Neural cell (in vitro differentiated cells): ENCODE results near the gene CRTC3.

Experiments
- CTCF ChIP-seq: fragments of 450-650 bp; IDR thresholded peaks from 2 replicates; pipeline ENCODE4 v1.5.1; 2014; ENCODE audit warnings: antibody characterized with exemption, mild to moderate bottlenecking, moderate library complexity; ENCODE audit not compliant: poor library complexity, severe bottlenecking
- EP300 ChIP-seq: fragments of 450-650 bp; conservative IDR thresholded peaks from 2 replicates; pipeline ENCODE4 v1.6.1; 2014; ENCODE audit warnings: antibody characterized with exemption, mild to moderate bottlenecking, moderate library complexity; ENCODE audit not compliant: poor library complexity, severe bottlenecking
- EZH2 ChIP-seq: fragments of 200-600, 300-800 bp; shearing (Covaris generic), sonication (generic); IDR thresholded peaks from 2 replicates; pipeline ENCODE4 v1.6.1; 2014; ENCODE audit warnings: antibody characterized with exemption, low read length, borderline replicate concordance, mild to moderate bottlenecking; ENCODE audit not compliant: insufficient read depth, poor library complexity, severe bottlenecking
- POLR2AphosphoS5 ChIP-seq: IDR thresholded peaks from 2 replicates; pipeline ENCODE4 v1.6.1; 2012
- TF ChIP-seq, protein P1 (sequence below): IDR thresholded peaks from 2 replicates; pipeline ENCODE4 v1.6.1; 2012; ENCODE audit warnings: borderline replicate concordance

GRCh38 chr15:90619939-90620338 lies 90.2 kb downstream of the CRTC3 start:
- TF ChIP-seq CTCF = no peak
- no peak for TF ChIP-seq POLR2AphosphoS5
- no peak for TF ChIP-seq EZH2
- TF ChIP-seq, protein P1, sequence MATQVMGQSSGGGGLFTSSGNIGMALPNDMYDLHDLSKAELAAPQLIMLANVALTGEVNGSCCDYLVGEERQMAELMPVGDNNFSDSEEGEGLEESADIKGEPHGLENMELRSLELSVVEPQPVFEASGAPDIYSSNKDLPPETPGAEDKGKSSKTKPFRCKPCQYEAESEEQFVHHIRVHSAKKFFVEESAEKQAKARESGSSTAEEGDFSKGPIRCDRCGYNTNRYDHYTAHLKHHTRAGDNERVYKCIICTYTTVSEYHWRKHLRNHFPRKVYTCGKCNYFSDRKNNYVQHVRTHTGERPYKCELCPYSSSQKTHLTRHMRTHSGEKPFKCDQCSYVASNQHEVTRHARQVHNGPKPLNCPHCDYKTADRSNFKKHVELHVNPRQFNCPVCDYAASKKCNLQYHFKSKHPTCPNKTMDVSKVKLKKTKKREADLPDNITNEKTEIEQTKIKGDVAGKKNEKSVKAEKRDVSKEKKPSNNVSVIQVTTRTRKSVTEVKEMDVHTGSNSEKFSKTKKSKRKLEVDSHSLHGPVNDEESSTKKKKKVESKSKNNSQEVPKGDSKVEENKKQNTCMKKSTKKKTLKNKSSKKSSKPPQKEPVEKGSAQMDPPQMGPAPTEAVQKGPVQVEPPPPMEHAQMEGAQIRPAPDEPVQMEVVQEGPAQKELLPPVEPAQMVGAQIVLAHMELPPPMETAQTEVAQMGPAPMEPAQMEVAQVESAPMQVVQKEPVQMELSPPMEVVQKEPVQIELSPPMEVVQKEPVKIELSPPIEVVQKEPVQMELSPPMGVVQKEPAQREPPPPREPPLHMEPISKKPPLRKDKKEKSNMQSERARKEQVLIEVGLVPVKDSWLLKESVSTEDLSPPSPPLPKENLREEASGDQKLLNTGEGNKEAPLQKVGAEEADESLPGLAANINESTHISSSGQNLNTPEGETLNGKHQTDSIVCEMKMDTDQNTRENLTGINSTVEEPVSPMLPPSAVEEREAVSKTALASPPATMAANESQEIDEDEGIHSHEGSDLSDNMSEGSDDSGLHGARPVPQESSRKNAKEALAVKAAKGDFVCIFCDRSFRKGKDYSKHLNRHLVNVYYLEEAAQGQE = no peak
- TF ChIP-seq EP300 = no peak
